GM19240 (cell line): ENCODE results near the gene SMTN.
"Not testable (repeated sequence)": the region's sequence is repeated elsewhere in the genome, so short reads cannot be mapped to it uniquely, and the experiment has no call there.

Experiments used
- DNase-seq: peaks from one replicate; pipeline ENCODE4 v3.0.0; 2011; ENCODE audit warnings: low spot score; ENCODE audit not compliant: insufficient read length

The SMTN gene

GRCh38 chr22:31090217-31091085 lies 9.3 kb downstream of the SMTN start:
- no peak for DNase-seq

- no peak for DNase-seq
Measured at GRCh38 chr22:31091106-31091975, 10.2 kb downstream of the SMTN start.

DNA sequence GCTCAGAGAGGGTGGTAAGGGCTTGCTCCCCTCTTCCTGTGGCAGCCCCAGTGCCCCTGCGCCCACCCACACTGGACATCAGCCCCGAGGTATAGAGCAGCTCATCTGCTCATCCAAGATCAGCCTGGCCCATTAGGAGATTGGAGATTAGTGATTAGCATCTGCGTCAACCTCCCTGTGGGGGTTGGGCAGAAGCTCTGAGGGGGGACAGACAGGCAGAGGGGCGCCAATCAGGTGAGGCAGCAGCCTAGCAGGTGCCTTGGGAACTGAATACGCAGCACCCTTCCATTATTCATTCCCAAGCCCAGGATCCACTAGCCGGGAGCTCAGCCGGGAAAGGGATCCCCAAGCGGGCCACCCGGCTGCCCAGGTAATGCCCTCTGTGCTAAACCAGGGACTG lies 11.0 kb downstream of the SMTN start:
- DNase-seq = no peak

- DNase-seq = no peak
Measured at GRCh38 chr22:31093086-31093850, 12.2 kb downstream of the SMTN start.

DNA sequence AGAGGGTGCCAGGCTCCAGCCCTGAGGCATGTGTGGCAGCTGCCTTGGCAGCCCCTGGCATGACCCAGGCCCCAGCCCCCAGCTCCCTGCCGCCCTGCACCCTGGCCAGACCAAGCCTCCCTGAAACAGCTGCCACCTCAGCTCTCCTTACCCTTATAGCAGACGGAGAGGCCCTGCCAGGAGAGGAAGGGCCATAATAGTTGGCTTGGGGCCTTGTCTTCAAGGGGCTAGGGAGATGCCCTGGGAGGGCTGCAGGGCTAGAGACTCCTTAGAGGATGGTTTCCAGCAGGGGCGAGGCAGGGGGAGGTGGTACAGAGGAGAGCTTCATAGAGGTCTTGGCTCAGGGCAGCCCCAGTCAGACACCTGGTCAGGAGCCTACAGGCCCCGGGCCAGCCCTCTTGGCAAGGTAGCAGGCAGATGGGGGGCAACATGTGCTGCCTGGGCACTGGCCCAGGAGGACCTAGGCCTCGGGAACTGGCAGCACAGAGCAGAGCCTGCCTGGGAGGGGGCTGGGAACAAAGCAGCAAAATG lies 13.0 kb downstream of the SMTN start:
- DNase-seq = no peak

DNA sequence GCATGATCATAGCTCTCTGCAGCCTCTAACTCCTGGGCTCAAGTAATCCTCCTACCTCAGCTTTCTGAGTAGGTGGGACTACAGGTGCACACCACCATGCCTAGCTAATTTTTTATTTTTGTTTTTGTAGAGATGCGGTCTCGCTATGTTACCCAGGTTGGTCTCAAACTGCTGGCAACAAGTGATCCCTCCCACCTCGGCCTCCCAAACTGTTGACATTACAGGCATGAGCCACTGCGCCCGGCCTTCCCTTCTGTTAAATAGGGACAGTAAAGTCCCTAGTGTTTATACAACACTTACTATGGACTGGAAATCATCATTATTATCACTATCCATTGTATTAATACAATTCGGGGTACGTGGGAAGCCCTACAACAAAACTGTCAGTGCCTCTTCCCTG lies 13.6 kb downstream of the SMTN start:
- DNase-seq = no peak

DNA sequence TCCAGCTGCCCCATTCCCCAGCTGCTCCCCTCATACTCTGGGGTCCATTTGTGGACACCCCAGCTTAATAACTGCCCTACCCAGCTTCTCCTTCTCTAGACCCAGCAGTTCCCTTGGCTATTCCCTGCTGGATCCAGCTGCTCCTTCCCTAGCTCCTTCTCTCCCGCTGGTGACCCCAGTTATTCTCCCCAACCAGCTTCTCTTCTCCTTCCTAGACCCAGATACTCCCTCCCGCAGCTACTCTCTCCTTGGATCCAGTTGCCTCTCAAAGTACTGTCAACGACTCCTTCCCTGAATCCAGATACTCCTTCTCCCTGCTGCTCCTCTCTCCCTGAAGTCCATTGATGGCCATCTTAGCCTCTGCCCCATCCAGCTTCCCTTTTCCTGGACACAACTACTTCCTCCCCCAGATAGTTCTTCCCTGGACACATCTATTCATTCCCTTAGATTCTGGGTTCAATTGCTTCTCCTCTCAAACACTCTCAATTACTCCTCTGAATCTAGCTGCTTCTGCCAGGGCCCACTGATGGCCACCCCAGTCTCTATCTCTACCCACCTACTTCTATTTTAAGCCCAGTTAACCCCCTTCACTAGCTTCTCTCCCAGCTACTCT lies 14.6 kb downstream of the SMTN start:
- DNase-seq = no peak

DNA sequence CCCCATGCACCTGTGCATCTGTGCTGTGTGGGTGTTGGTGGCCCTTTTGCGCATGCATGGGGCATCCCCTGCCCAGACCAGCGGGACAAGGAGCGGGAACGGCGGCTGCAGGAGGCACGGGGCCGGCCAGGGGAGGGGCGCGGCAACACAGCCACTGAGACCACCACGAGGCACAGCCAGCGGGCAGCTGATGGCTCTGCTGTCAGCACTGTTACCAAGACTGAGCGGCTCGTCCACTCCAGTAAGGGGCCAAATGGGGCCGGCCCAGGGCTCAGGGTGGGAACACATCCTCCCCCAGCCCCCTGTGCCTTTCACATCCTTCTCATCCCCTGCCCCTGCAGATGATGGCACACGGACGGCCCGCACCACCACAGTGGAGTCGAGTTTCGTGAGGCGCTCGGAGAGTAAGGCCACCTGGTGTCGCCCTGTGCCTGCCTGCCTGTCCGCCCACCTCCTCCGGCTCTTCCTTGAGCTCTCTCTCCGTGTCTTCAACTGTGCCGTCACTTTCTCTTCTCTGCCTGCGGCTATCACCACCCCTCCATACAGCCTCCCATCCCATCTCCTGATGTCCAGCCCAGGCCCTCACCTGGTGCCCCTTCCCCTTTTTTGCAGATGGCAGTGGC lies 15.7 kb downstream of the SMTN start:
- DNase-seq = no peak

- DNase-seq = not testable (repeated sequence)
Measured at GRCh38 chr22:31097539-31097938, 16.4 kb downstream of the SMTN start.

- DNase-seq = no peak
Measured at GRCh38 chr22:31097941-31098631, 17.0 kb downstream of the SMTN start.

DNA sequence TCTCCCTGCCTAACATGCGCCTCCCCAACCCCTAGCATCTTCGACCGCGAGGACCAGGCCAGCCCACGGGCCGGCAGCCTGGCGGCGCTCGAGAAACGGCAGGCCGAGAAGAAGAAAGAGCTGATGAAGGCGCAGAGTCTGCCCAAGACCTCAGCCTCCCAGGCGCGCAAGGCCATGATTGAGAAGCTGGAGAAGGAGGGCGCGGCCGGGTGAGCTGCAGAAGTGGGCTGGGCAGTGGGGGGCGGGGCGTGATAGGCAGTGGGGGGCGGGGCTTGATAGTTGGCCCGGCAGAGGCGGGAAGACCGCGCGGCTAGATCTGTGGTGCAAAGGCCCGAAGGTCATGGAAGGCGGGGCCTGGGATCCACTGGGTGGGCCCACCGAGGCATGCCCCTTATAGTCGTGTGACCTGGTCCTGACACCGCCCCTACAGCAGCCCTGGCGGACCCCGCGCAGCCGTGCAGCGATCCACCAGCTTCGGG lies 17.6 kb downstream of the SMTN start:
- no peak for DNase-seq

DNA sequence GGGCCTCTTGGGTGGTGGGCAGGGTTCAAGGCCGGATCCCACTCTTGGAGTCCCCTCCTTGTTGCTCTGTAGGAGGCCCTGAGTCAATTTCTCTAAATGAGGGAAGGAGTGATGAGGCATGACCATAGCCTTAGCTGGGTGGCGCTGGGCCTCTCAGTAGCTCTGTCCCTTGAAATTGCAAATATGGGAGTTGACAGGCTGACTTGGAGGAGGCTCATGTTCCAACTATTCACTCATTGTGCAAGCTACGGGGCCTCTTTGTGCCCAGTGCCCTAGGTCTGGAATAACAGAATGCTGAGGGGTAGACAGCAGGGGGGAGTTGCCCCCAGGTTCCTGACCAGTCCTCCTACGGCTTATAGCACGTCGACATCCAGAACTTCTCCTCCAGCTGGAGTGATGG lies 18.3 kb downstream of the SMTN start:
- no peak for DNase-seq

- no peak for DNase-seq
Measured at GRCh38 chr22:31099841-31100761, 19.0 kb downstream of the SMTN start.

DNA sequence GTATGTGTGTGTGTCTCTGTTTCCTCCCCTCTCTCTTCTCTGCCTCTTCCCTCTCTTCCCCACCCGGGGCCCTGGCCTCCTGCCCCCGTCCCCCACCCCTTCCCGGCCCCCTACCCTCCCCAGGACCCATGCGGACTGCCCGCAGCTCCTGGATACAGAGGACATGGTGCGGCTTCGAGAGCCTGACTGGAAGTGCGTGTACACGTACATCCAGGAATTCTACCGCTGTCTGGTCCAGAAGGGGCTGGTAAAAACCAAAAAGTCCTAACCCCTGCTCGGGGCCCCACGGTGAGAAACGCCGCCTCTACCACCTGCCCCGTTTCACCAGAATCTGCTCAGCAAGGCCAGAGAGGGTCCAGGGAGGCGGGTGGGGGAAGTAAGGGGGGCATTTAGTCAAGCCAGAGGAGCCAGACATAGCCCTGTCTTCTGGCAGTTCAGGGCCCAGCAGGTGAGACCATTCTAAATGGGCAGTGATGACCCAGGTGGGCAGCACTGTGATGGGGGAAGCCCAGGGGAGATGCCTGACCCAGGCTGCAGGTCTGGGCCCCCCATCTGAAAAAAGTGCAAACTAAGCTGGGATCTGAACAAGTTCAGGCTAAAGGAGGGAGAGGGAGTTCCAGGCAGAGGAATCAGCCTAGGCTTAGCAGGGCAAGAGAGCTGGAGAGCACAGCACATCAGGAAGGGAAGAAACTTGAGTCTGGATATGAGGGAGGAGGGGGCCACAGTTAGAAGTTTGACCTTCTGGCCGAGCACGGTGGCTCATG lies 19.8 kb downstream of the SMTN start:
- no peak for DNase-seq

DNA sequence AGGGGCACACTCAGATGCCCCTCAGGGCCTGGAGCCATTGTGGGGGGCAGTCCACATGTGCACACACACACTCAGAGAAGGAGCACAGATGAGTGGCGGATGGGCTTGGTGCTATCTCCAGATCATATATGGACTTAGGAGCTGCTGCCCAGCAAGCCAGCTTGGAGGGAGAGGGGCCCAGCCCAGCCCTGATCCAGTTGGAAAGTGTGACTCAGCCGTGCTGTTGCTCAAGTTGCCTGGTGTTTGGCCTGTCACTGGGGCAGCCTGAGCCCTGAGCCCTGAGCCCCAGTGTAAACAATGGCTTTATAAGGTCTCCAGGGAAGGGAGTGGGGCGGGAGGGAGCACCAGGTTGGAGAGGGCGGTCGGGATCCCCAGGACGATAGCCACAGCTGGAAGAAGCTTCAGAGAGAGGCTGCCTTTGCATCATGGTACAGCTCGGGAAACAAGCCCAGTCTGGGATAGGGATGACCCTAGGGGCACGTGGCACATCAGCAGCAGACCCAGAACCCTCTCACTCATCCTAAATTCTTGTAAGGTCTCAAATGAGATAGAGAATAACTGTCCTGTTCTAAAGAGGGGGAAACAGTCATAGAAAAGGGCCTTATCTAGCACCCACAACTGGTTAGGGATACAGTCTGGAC lies 21.4 kb downstream of the SMTN start:
- DNase-seq = no peak

GRCh38 chr22:31103111-31103510 lies 22.0 kb downstream of the SMTN start:
- no peak for DNase-seq

- no peak for DNase-seq
Measured at GRCh38 chr22:31103899-31104694, 23.0 kb downstream of the SMTN start.
